Left renal cortex interstitium (tissue), 4 donors: ENCODE results near the gene ASAP3. TPM values are rescaled to one million over a fixed set of nuclear protein-coding genes. Genes with fewer than 3 reads are reported as not detected.

Experiments
- polyA plus RNA-seq, 4 donors: library from polyadenylated mRNA; unstranded; fragments of 120-200 nt; gene quantifications; one replicate each; pipeline ENCODE4 v1.2.1, GENCODE V29; 2013; ENCODE audit not compliant: insufficient read length in 4 of 4

The ASAP3 gene
- polyA plus RNA-seq, 4 donors: 34.5 to 42.1 (median 38.2) TPM

Other genes starting within 250 kb of the ASAP3 start
- 100 to 1,000 TPM; 247 to 287 (median 255) TPM for gene HNRNPR, start 139.9 kb downstream of the ASAP3 start, polyA plus RNA-seq
- 10 to 100 TPM; 27.2 to 34.7 (median 32.2) TPM for gene ZNF436, start 114.3 kb downstream of the ASAP3 start, polyA plus RNA-seq
- 10 to 100 TPM; 31.1 to 58.3 (median 47.5) TPM for gene TCEA3, start 59.4 kb downstream of the ASAP3 start, polyA plus RNA-seq
- 1 to 10 TPM; 4.2 to 6.1 (median 5.0) TPM for gene E2F2, start 47.1 kb upstream of the ASAP3 start, polyA plus RNA-seq
- gene ID3, start 75.3 kb upstream of the ASAP3 start, polyA plus RNA-seq: 100 to 1,000 TPM; 303 to 480 (median 357) TPM
- 1,000 to 10,000 TPM; 2,046 to 2,991 (median 2,419) TPM for gene RPL11, start 207.6 kb upstream of the ASAP3 start, polyA plus RNA-seq